Measurements from ENCODE around the gene PIEZO1.

GRCh38 chr16:88731699-88732098, 53.3 kb downstream of the PIEZO1 start:
- TF ChIP-seq NFE2L2 (conservative IDR thresholded peaks at IDR 0.05; ENCODE audit: low read length) (no peak), POLR2A (IDR thresholded peaks at IDR 0.05; ENCODE audit: low read length) (no peak), RFX5 (IDR thresholded peaks at IDR 0.05) (no peak), CTCF (IDR thresholded peaks at IDR 0.05) (no peak), USF2 (IDR thresholded peaks at IDR 0.05) (no peak), EP300 (IDR thresholded peaks at IDR 0.05) (no peak), HDAC2 (IDR thresholded peaks at IDR 0.05) (no peak), GATA3 (IDR thresholded peaks at IDR 0.05; ENCODE audit: borderline replicate concordance) (no peak), MYC (IDR thresholded peaks at IDR 0.05; ENCODE audit: borderline replicate concordance, low read length) (no peak), SMC3 (IDR thresholded peaks at IDR 0.05) (no peak), ELK1 (IDR thresholded peaks at IDR 0.05; ENCODE audit: low read depth, low read length) (no peak), POLR2AphosphoS2 (conservative IDR thresholded peaks at IDR 0.05; ENCODE audit: low read length) (no peak)
